Measurements from ENCODE around the gene PTCD2. TPM values are rescaled to one million over a fixed set of nuclear protein-coding genes. Genes with fewer than 3 reads are reported as not detected.

PTCD2 gene
- total RNA-seq, 6 experiments from 2014 or later = 4.3 to 8.5 (median 6.7) TPM

DNA sequence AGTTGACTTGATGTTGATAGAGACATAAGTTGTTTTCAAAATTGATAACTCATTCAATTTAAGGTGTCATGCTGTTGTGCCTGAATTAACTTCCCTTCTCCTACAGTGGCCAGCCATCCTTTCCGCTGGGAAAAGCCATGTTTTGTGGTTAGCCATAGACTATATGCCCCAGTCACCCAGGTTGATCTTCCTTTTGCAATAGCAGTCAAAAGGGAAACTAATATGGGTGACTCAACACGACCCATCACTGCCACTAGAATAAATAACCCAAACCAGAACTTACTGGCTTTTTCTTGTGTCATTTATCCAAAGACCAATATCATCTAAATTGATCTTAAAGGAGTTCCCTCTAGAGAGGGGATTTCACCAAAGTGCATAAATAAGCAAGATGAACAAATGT lies 87.4 kb downstream of the PTCD2 start:
- H3K27me3 ChIP-seq = no peaks in the 10 kb centered on the region
- ATAC-seq (no peak), DNase-seq (no peak)
- TF ChIP-seq POLR2A (IDR thresholded peaks at IDR 0.05) = no peak
- TF ChIP-seq, protein P1, sequence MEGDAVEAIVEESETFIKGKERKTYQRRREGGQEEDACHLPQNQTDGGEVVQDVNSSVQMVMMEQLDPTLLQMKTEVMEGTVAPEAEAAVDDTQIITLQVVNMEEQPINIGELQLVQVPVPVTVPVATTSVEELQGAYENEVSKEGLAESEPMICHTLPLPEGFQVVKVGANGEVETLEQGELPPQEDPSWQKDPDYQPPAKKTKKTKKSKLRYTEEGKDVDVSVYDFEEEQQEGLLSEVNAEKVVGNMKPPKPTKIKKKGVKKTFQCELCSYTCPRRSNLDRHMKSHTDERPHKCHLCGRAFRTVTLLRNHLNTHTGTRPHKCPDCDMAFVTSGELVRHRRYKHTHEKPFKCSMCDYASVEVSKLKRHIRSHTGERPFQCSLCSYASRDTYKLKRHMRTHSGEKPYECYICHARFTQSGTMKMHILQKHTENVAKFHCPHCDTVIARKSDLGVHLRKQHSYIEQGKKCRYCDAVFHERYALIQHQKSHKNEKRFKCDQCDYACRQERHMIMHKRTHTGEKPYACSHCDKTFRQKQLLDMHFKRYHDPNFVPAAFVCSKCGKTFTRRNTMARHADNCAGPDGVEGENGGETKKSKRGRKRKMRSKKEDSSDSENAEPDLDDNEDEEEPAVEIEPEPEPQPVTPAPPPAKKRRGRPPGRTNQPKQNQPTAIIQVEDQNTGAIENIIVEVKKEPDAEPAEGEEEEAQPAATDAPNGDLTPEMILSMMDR (IDR thresholded peaks at IDR 0.05) = no peak
- intact Hi-C loops (cut with DNase I) = no loop called here
- no peak overlapping the region for H3K4me3 ChIP-seq
- H3K36me3 ChIP-seq = no peaks in the 10 kb centered on the region
- no peaks in the 10 kb centered on the region for H3K4me1 ChIP-seq
- no peaks in the 10 kb centered on the region for H3K9me3 ChIP-seq
- H3K27ac ChIP-seq = no peak overlapping the region
- WGBS (ENCODE audit: insufficient coverage, low coverage, low lambda C conversion rate, missing lambda C conversion rate) = 58% methylated on average over 2 of the region's 2 CpGs

DNA sequence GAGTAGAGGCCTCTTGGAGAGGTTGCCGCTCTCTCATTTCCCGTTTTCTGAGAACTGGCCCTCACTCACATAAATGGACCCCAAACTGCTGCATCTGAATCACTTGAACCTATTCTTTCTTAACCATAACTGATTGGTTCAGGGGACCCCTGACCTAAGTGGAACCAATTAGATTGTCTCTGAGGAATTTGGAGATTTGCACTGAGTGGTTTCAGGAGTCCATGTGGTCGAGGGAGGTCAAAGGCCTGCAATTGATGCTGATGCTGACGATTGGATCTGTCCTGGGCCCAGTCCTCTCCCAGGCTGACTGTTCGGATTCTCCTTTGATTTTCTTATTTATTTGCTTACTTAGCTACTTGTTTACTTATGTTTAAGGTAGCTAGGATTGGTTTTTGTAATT lies 88.0 kb downstream of the PTCD2 start:
- ATAC-seq = no peak
- intact Hi-C loops (cut with DNase I) = no loop called here
- WGBS (ENCODE audit: insufficient coverage, low coverage, low lambda C conversion rate, missing lambda C conversion rate) = 59% methylated on average over 4 of the region's 5 CpGs

DNA sequence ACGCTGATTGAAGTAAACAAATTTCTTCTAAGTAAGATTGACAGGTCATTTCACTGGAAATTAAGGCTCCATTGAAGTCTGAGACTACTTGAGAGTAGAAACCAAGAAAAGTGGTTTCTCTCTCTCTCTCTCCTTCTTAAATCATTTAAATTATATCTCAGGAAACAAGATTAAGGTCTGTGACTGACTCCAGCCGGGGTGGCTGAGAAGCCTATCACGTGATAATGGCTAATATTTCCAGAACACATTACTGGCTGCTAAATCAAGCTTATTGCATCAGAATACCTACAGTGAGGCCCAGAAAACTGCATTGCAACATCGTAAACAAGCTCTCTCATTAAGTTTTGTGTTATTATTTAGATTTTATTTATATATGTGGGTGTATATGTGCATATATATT lies 88.4 kb downstream of the PTCD2 start:
- no peak for DNase-seq
- ATAC-seq = no peak
- WGBS (ENCODE audit: insufficient coverage, low coverage, low lambda C conversion rate, missing lambda C conversion rate) = 37% methylated on average over 4 of the region's 4 CpGs
- Histone ChIP-seq H3K9me3 (no peaks in the 10 kb centered on the region), H3K4me1 (no peaks in the 10 kb centered on the region), H3K27ac (no peak overlapping the region), H3K4me3 (no peak overlapping the region), H3K36me3 (no peaks in the 10 kb centered on the region), H3K27me3 (no peaks in the 10 kb centered on the region)
- TF ChIP-seq POLR2A (IDR thresholded peaks at IDR 0.05) = no peak
- TF ChIP-seq, protein P1 (IDR thresholded peaks at IDR 0.05) = no peak
- intact Hi-C loops (cut with DNase I) = no loop called here

More for the DNA sequence above, 88.0 kb downstream of the PTCD2 start:
- H3K4me1 ChIP-seq = no peaks in the 10 kb centered on the region
- no peak overlapping the region for H3K4me3 ChIP-seq
- TF ChIP-seq POLR2A (IDR thresholded peaks at IDR 0.05) = no peak
- TF ChIP-seq, protein P1 (IDR thresholded peaks at IDR 0.05) = no peak
- H3K36me3 ChIP-seq = no peaks in the 10 kb centered on the region
- no peaks in the 10 kb centered on the region for H3K27me3 ChIP-seq
- no peak for DNase-seq
- H3K9me3 ChIP-seq = no peaks in the 10 kb centered on the region
- no peak overlapping the region for H3K27ac ChIP-seq

GRCh38 chr5:72410688-72411295 lies 90.6 kb downstream of the PTCD2 start:
- no peaks in the 10 kb centered on the region for H3K27me3 ChIP-seq
- no peak overlapping the region for H3K27ac ChIP-seq
- DNase-seq (no peak), ATAC-seq (no peak)
- intact Hi-C loops (cut with DNase I) = no loop called here
- TF ChIP-seq, protein P1 (IDR thresholded peaks at IDR 0.05) = no peak
- TF ChIP-seq POLR2A (IDR thresholded peaks at IDR 0.05) = no peak
- no peaks in the 10 kb centered on the region for H3K9me3 ChIP-seq
- H3K36me3 ChIP-seq = no peaks in the 10 kb centered on the region
- H3K4me1 ChIP-seq = no peaks in the 10 kb centered on the region
- 56% methylated on average over 4 of the region's 4 CpGs for WGBS (ENCODE audit: insufficient coverage, low coverage, low lambda C conversion rate, missing lambda C conversion rate)
- no peak overlapping the region for H3K4me3 ChIP-seq

All from right lobe of liver (tissue), 6 donors.